ENCODE measurements around the gene GNG12.
"Not testable (repeated sequence)": the region's sequence is repeated elsewhere in the genome, so short reads cannot be mapped to it uniquely, and the experiment has no call there.

Gene GNG12

GRCh38 chr1:67736750-67737149, 96.5 kb downstream of the GNG12 start:
- FAIRE-seq: no peak

GRCh38 chr1:67735806-67736627, 97.2 kb downstream of the GNG12 start:
- TF ChIP-seq SPI1 (IDR thresholded peaks at IDR 0.05; ENCODE audit: low read depth, low read length) (no peak), TAF1 (IDR thresholded peaks at IDR 0.05; ENCODE audit: low read depth, low read length) (peak; percentile 48; the same call in 1 of the 2 replicates), POLR2A (IDR thresholded peaks at IDR 0.05; ENCODE audit: low read depth, low read length) (peak; percentile 69), PAX5 (IDR thresholded peaks at IDR 0.05; ENCODE audit: insufficient read depth, low read length, severe bottlenecking) (no peak), POU2F2 (IDR thresholded peaks at IDR 0.05; ENCODE audit: low read depth, low read length) (peak; percentile 94), POLR2AphosphoS5 (IDR thresholded peaks at IDR 0.05; ENCODE audit: low read depth, low read length) (peak; percentile 69)
- peak; percentile 93 for FAIRE-seq
- no peak for DNase-seq (ENCODE audit: insufficient read length, low spot score)

More at GRCh38 chr1:67736750-67737149, 96.5 kb downstream of the GNG12 start:
- no peak for DNase-seq (ENCODE audit: insufficient read length, low spot score)
- no peak for TF ChIP-seq POLR2A (IDR thresholded peaks at IDR 0.05; ENCODE audit: low read depth, low read length)
- no peak for TF ChIP-seq SPI1 (IDR thresholded peaks at IDR 0.05; ENCODE audit: low read depth, low read length)
- TF ChIP-seq POLR2AphosphoS5 (IDR thresholded peaks at IDR 0.05; ENCODE audit: low read depth, low read length): no peak
- TF ChIP-seq POU2F2 (IDR thresholded peaks at IDR 0.05; ENCODE audit: low read depth, low read length): no peak
- no peak for TF ChIP-seq PAX5 (IDR thresholded peaks at IDR 0.05; ENCODE audit: insufficient read depth, low read length, severe bottlenecking)
- no peak for TF ChIP-seq TAF1 (IDR thresholded peaks at IDR 0.05; ENCODE audit: low read depth, low read length)

- TF ChIP-seq PAX5 (IDR thresholded peaks at IDR 0.05; ENCODE audit: insufficient read depth, low read length, severe bottlenecking) (no peak), POLR2AphosphoS5 (IDR thresholded peaks at IDR 0.05; ENCODE audit: low read depth, low read length) (no peak), SPI1 (IDR thresholded peaks at IDR 0.05; ENCODE audit: low read depth, low read length) (no peak), POLR2A (IDR thresholded peaks at IDR 0.05; ENCODE audit: low read depth, low read length) (no peak)
- no peak for DNase-seq (ENCODE audit: insufficient read length, low spot score)
- FAIRE-seq: no peak
Measured at GRCh38 chr1:67735206-67735605, 98.1 kb downstream of the GNG12 start.

- DNase-seq (ENCODE audit: insufficient read length, low spot score) (no peak), FAIRE-seq (peak; percentile 20)
- TF ChIP-seq TAF1 (IDR thresholded peaks at IDR 0.05; ENCODE audit: low read depth, low read length) (no peak), POLR2AphosphoS5 (IDR thresholded peaks at IDR 0.05; ENCODE audit: low read depth, low read length) (no peak), POLR2A (IDR thresholded peaks at IDR 0.05; ENCODE audit: low read depth, low read length) (no peak), PAX5 (IDR thresholded peaks at IDR 0.05; ENCODE audit: insufficient read depth, low read length, severe bottlenecking) (no peak), POU2F2 (IDR thresholded peaks at IDR 0.05; ENCODE audit: low read depth, low read length) (no peak), SPI1 (IDR thresholded peaks at IDR 0.05; ENCODE audit: low read depth, low read length) (no peak)
Measured at GRCh38 chr1:67734323-67734690, 99.0 kb downstream of the GNG12 start.

- FAIRE-seq: no peak
- no peak for DNase-seq (ENCODE audit: insufficient read length, low spot score)
- no peak for TF ChIP-seq TAF1 (IDR thresholded peaks at IDR 0.05; ENCODE audit: low read depth, low read length)
Measured at GRCh38 chr1:67733681-67734322, 99.5 kb downstream of the GNG12 start.

GRCh38 chr1:67732750-67733151, 100.5 kb downstream of the GNG12 start:
- DNase-seq (ENCODE audit: insufficient read length, low spot score) (no peak), FAIRE-seq (peak; percentile 69)
- no peak for TF ChIP-seq PAX5 (IDR thresholded peaks at IDR 0.05; ENCODE audit: insufficient read depth, low read length, severe bottlenecking)
- no peak for TF ChIP-seq POLR2A (IDR thresholded peaks at IDR 0.05; ENCODE audit: low read depth, low read length)
- TF ChIP-seq SPI1 (IDR thresholded peaks at IDR 0.05; ENCODE audit: low read depth, low read length): no peak
- no peak for TF ChIP-seq TAF1 (IDR thresholded peaks at IDR 0.05; ENCODE audit: low read depth, low read length)
- TF ChIP-seq POLR2AphosphoS5 (IDR thresholded peaks at IDR 0.05; ENCODE audit: low read depth, low read length): no peak
- TF ChIP-seq POU2F2 (IDR thresholded peaks at IDR 0.05; ENCODE audit: low read depth, low read length): no peak

GRCh38 chr1:67731322-67731721, 101.9 kb downstream of the GNG12 start:
- no peak for DNase-seq (ENCODE audit: insufficient read length, low spot score)
- TF ChIP-seq POU2F2 (IDR thresholded peaks at IDR 0.05; ENCODE audit: low read depth, low read length) (no peak), TAF1 (IDR thresholded peaks at IDR 0.05; ENCODE audit: low read depth, low read length) (no peak), SPI1 (IDR thresholded peaks at IDR 0.05; ENCODE audit: low read depth, low read length) (no peak), PAX5 (IDR thresholded peaks at IDR 0.05; ENCODE audit: insufficient read depth, low read length, severe bottlenecking) (no peak), POLR2A (IDR thresholded peaks at IDR 0.05; ENCODE audit: low read depth, low read length) (no peak), POLR2AphosphoS5 (IDR thresholded peaks at IDR 0.05; ENCODE audit: low read depth, low read length) (no peak)
- no peak for FAIRE-seq

GRCh38 chr1:67730312-67730711, 103.0 kb downstream of the GNG12 start:
- DNase-seq (ENCODE audit: insufficient read length, low spot score); FAIRE-seq: not testable (repeated sequence)

GRCh38 chr1:67729872-67730271, 103.4 kb downstream of the GNG12 start:
- FAIRE-seq: no peak

GRCh38 chr1:67726224-67726623, 107.0 kb downstream of the GNG12 start:
- no peak for FAIRE-seq
- DNase-seq (ENCODE audit: insufficient read length, low spot score): no peak
- TF ChIP-seq SPI1 (IDR thresholded peaks at IDR 0.05; ENCODE audit: low read depth, low read length) (no peak), POU2F2 (IDR thresholded peaks at IDR 0.05; ENCODE audit: low read depth, low read length) (no peak), PAX5 (IDR thresholded peaks at IDR 0.05; ENCODE audit: insufficient read depth, low read length, severe bottlenecking) (no peak), POLR2AphosphoS5 (IDR thresholded peaks at IDR 0.05; ENCODE audit: low read depth, low read length) (no peak), TAF1 (IDR thresholded peaks at IDR 0.05; ENCODE audit: low read depth, low read length) (no peak), POLR2A (IDR thresholded peaks at IDR 0.05; ENCODE audit: low read depth, low read length) (no peak)

More at GRCh38 chr1:67729872-67730271, 103.4 kb downstream of the GNG12 start:
- DNase-seq (ENCODE audit: insufficient read length, low spot score): no peak
- no peak for TF ChIP-seq SPI1 (IDR thresholded peaks at IDR 0.05; ENCODE audit: low read depth, low read length)
- no peak for TF ChIP-seq POLR2AphosphoS5 (IDR thresholded peaks at IDR 0.05; ENCODE audit: low read depth, low read length)
- TF ChIP-seq PAX5 (IDR thresholded peaks at IDR 0.05; ENCODE audit: insufficient read depth, low read length, severe bottlenecking): no peak
- TF ChIP-seq TAF1 (IDR thresholded peaks at IDR 0.05; ENCODE audit: low read depth, low read length): no peak
- TF ChIP-seq POLR2A (IDR thresholded peaks at IDR 0.05; ENCODE audit: low read depth, low read length): no peak
- TF ChIP-seq POU2F2 (IDR thresholded peaks at IDR 0.05; ENCODE audit: low read depth, low read length): no peak

Measured in GM12891 (cell line).